Liver (tissue), 3 donors: ENCODE data around the gene SLC24A3.

Experiments
- EGR1 ChIP-seq, 2 donors: IDR thresholded peaks; 2 replicates each; pipeline ENCODE4 v1.6.1; 2016 to 2018; ENCODE audit warnings: antibody characterized with exemption in 2 of 2, low read depth in 2 of 2
- FOXA2 ChIP-seq: IDR thresholded peaks from 2 replicates; pipeline ENCODE4 v1.6.1; 2016; ENCODE audit warnings: antibody characterized with exemption
- GABPA ChIP-seq, 2 donors: IDR thresholded peaks in 1 of 2; conservative IDR thresholded peaks in 1 of 2; 2 replicates each; pipeline ENCODE4 v1.6.1; 2016; ENCODE audit warnings: antibody characterized with exemption in 2 of 2, mild to moderate bottlenecking in 1 of 2, moderate library complexity in 1 of 2
- JUND ChIP-seq, 2 donors: IDR thresholded peaks; 2 replicates each; pipeline ENCODE4 v1.6.1; 2016; ENCODE audit warnings: antibody characterized with exemption in 2 of 2
- SP1 ChIP-seq: IDR thresholded peaks from 2 replicates; pipeline ENCODE4 v1.6.1; 2018; ENCODE audit warnings: antibody characterized with exemption, mild to moderate bottlenecking
- TAF1 ChIP-seq: conservative IDR thresholded peaks from 2 replicates; pipeline ENCODE4 v1.6.1; 2016; ENCODE audit warnings: antibody characterized with exemption, mild to moderate bottlenecking
- YY1 ChIP-seq: IDR thresholded peaks from 2 replicates; pipeline ENCODE4 v1.6.1; 2016; ENCODE audit warnings: antibody characterized with exemption, mild to moderate bottlenecking
- TF ChIP-seq, protein P1 (sequence below): fragments of 150-350 bp; IDR thresholded peaks from 2 replicates; pipeline ENCODE4 v1.5.1; 2017; ENCODE audit warnings: improper control_type of control experiment, low read depth, low read length; ENCODE audit not compliant: missing input control
- TF ChIP-seq, protein P2 (sequence below): IDR thresholded peaks from 2 replicates; pipeline ENCODE4 v1.6.1; 2016; ENCODE audit warnings: antibody characterized with exemption, mild to moderate bottlenecking
- TF ChIP-seq, protein P3 (sequence below): IDR thresholded peaks from 2 replicates; pipeline ENCODE4 v1.6.1; 2016; ENCODE audit warnings: antibody characterized with exemption
- donor health status: healthy.
- donor health status: healthy.

DNA sequence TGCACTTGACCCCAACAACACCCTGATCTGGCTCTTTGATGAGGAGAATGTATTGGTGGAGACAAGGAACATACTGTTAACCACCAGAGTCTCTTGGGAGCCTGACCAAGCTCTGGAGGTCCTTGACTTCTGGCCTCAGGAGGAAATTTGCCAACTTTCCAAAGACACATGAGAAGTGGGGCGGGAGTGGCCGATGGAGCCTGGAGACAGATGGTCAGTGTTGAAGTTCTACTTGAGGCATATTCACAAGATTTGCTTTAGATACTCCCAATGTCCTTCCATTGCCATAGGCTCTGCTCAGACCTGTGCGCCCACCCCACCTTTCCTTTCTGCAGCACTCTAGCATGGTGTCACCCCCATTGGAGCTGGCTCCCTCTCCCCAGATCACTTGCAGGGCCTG lies 241.0 kb downstream of the SLC24A3 start:
- TF ChIP-seq FOXA2: no peak
- TF ChIP-seq GABPA (IDR thresholded peaks at IDR 0.05 in 1 of 2, conservative IDR thresholded peaks at IDR 0.05 in 1 of 2): no peak
- TF ChIP-seq, protein P1, sequence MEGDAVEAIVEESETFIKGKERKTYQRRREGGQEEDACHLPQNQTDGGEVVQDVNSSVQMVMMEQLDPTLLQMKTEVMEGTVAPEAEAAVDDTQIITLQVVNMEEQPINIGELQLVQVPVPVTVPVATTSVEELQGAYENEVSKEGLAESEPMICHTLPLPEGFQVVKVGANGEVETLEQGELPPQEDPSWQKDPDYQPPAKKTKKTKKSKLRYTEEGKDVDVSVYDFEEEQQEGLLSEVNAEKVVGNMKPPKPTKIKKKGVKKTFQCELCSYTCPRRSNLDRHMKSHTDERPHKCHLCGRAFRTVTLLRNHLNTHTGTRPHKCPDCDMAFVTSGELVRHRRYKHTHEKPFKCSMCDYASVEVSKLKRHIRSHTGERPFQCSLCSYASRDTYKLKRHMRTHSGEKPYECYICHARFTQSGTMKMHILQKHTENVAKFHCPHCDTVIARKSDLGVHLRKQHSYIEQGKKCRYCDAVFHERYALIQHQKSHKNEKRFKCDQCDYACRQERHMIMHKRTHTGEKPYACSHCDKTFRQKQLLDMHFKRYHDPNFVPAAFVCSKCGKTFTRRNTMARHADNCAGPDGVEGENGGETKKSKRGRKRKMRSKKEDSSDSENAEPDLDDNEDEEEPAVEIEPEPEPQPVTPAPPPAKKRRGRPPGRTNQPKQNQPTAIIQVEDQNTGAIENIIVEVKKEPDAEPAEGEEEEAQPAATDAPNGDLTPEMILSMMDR: no peak
- TF ChIP-seq SP1: no peak
- TF ChIP-seq YY1: no peak
- no peak for TF ChIP-seq EGR1 (IDR thresholded peaks at IDR 0.05; ENCODE audit: low read depth in 2 of 2)
- TF ChIP-seq, protein P2, sequence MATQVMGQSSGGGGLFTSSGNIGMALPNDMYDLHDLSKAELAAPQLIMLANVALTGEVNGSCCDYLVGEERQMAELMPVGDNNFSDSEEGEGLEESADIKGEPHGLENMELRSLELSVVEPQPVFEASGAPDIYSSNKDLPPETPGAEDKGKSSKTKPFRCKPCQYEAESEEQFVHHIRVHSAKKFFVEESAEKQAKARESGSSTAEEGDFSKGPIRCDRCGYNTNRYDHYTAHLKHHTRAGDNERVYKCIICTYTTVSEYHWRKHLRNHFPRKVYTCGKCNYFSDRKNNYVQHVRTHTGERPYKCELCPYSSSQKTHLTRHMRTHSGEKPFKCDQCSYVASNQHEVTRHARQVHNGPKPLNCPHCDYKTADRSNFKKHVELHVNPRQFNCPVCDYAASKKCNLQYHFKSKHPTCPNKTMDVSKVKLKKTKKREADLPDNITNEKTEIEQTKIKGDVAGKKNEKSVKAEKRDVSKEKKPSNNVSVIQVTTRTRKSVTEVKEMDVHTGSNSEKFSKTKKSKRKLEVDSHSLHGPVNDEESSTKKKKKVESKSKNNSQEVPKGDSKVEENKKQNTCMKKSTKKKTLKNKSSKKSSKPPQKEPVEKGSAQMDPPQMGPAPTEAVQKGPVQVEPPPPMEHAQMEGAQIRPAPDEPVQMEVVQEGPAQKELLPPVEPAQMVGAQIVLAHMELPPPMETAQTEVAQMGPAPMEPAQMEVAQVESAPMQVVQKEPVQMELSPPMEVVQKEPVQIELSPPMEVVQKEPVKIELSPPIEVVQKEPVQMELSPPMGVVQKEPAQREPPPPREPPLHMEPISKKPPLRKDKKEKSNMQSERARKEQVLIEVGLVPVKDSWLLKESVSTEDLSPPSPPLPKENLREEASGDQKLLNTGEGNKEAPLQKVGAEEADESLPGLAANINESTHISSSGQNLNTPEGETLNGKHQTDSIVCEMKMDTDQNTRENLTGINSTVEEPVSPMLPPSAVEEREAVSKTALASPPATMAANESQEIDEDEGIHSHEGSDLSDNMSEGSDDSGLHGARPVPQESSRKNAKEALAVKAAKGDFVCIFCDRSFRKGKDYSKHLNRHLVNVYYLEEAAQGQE: no peak
- no peak for TF ChIP-seq TAF1
- TF ChIP-seq, protein P3, sequence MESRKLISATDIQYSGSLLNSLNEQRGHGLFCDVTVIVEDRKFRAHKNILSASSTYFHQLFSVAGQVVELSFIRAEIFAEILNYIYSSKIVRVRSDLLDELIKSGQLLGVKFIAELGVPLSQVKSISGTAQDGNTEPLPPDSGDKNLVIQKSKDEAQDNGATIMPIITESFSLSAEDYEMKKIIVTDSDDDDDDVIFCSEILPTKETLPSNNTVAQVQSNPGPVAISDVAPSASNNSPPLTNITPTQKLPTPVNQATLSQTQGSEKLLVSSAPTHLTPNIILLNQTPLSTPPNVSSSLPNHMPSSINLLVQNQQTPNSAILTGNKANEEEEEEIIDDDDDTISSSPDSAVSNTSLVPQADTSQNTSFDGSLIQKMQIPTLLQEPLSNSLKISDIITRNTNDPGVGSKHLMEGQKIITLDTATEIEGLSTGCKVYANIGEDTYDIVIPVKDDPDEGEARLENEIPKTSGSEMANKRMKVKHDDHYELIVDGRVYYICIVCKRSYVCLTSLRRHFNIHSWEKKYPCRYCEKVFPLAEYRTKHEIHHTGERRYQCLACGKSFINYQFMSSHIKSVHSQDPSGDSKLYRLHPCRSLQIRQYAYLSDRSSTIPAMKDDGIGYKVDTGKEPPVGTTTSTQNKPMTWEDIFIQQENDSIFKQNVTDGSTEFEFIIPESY: no peak
- no peak for TF ChIP-seq JUND (IDR thresholded peaks at IDR 0.05)
